K562 (cell line): ENCODE data around the gene AGAP3. TPM values are rescaled to one million over a fixed set of nuclear protein-coding genes. Genes with fewer than 3 reads are reported as not detected.

Source experiments
- ATAC-seq: fragments of 200-7000 bp; cut with Tn5 transposase; 3 replicates; pipeline ENCODE4 v1.9.1; 2020; ENCODE audit warnings: moderate library complexity
- BruUV-seq: library from RNA; stranded (reverse); fragments of 400-500 nt; replicated peaks from 2 replicates; lab custom pipeline; 2021; lab: Mats Ljungman, UMichigan
- CTCF ChIA-PET: fragments of 300-600 bp; formaldehyde crosslinking; extraction: SDS; loops from one replicate; lab custom pipeline; 2021; ENCODE audit warnings: low intra/inter-chr PET ratio; lab: Yijun Ruan, JAX
- POLR2A ChIA-PET: fragments of 300-600, 350-650 bp; sonication (Branson Sonifier 250); formaldehyde crosslinking; extraction: SDS; loops from one replicate; lab custom pipeline; 2021; ENCODE audit warnings: antibody characterized with exemption, inconsistent platforms; lab: Yijun Ruan, JAX
- DNase-seq, 4 experiments: peaks; one replicate each; pipeline versions ENCODE4 v3.0.0 to v3.0.0-alpha.2; 2011 to 2018; ENCODE audit warnings: low spot score in 3 of 4, mixed read lengths in 3 of 4; ENCODE audit errors: extremely low read depth in 1 of 4
- FAIRE-seq: peaks from 2 replicates; lab custom pipeline; 2011; peaks lifted over from hg19 to GRCh38; lab: Jason Lieb, UNC
- H2AFZ ChIP-seq: 2 replicates; pipeline ENCODE4 v1.6.0; 2011; ENCODE audit warnings: low read depth, low read length, control low read depth, inconsistent platforms
- H3K27ac ChIP-seq: fragments of 200-600 bp; 3 replicates; pipeline ENCODE4 v1.8.0; 2011; ENCODE audit warnings: low read depth, mild to moderate bottlenecking, control low read depth, inconsistent platforms, low read length, moderate library complexity, mixed read lengths; ENCODE audit errors: extremely low read depth
- H3K27me3 ChIP-seq, 2 experiments: fragments of 300-600 bp in 1 of 2; 2 replicates in 1 of 2; 3 replicates in 1 of 2; pipeline versions ENCODE4 v1.6.0 to v1.8.0; 2011; ENCODE audit warnings: inconsistent platforms in 2 of 2, low read length in 2 of 2, mild to moderate bottlenecking in 1 of 2, mixed read lengths in 1 of 2, moderate library complexity in 1 of 2; ENCODE audit not compliant: control insufficient read depth in 2 of 2, insufficient read depth in 2 of 2
- H3K36me3 ChIP-seq: fragments of 300-600 bp; 3 replicates; pipeline ENCODE4 v1.8.0; 2011; ENCODE audit warnings: mild to moderate bottlenecking, low read length, inconsistent platforms; ENCODE audit not compliant: control insufficient read depth, insufficient read depth
- H3K4me1 ChIP-seq, 2 experiments: fragments of 200-600 bp in 1 of 2; replicated peaks in 1 of 2; 2 replicates in 1 of 2; 3 replicates in 1 of 2; pipeline versions ENCODE4 v1.5.1 to v1.8.0; 2011; ENCODE audit warnings: inconsistent platforms in 2 of 2, low read length in 2 of 2, mild to moderate bottlenecking in 1 of 2, mixed read lengths in 1 of 2, moderate library complexity in 1 of 2; ENCODE audit not compliant: control insufficient read depth in 2 of 2, insufficient read depth in 2 of 2
- H3K4me2 ChIP-seq: 2 replicates; pipeline ENCODE4 v1.6.1; 2011; ENCODE audit warnings: low read length, control low read depth, inconsistent platforms, mixed read lengths; ENCODE audit not compliant: insufficient read depth
- H3K4me3 ChIP-seq: fragments of 200-600 bp; sonication (generic), shearing (Covaris generic); 2 replicates; pipeline ENCODE4 v1.5.1; 2016; ENCODE audit warnings: control low read depth, inconsistent platforms
- H3K79me2 ChIP-seq: fragments of 200-600 bp; 3 replicates; pipeline ENCODE4 v1.8.0; 2011; ENCODE audit warnings: low read length, inconsistent platforms; ENCODE audit not compliant: control insufficient read depth, insufficient read depth
- H3K9ac ChIP-seq, 2 experiments: 2 replicates each; pipeline versions ENCODE4 v1.6.0 to v1.6.1; 2011; ENCODE audit warnings: low read depth in 2 of 2, low read length in 2 of 2, control low read depth in 1 of 2, inconsistent platforms in 1 of 2, mild to moderate bottlenecking in 1 of 2, mixed read lengths in 1 of 2; ENCODE audit not compliant: insufficient read depth in 1 of 2
- H3K9me1 ChIP-seq: one replicate; pipeline ENCODE4 v1.6.0; 2011; ENCODE audit warnings: inconsistent platforms, mild to moderate bottlenecking, low read length, moderate library complexity; ENCODE audit not compliant: control insufficient read depth, insufficient read depth
- H3K9me3 ChIP-seq: replicated peaks from 2 replicates; pipeline ENCODE4 v1.5.1; 2011; ENCODE audit warnings: low read depth, low read length, inconsistent platforms; ENCODE audit not compliant: control insufficient read depth, insufficient read depth
- H4K20me1 ChIP-seq: replicated peaks from 2 replicates; pipeline ENCODE4 v1.6.1; 2011; ENCODE audit warnings: low read length, inconsistent platforms, mixed read lengths; ENCODE audit not compliant: control insufficient read depth, insufficient read depth
- REST ChIP-seq, 2 experiments: fragments of 450-650 bp; formaldehyde crosslinking in 1 of 2; IDR thresholded peaks; 2 replicates each; pipeline versions ENCODE4 v1.4.0 to v1.6.1; 2014 to 2020; ENCODE audit warnings: mild to moderate bottlenecking in 2 of 2, borderline replicate concordance in 1 of 2, low read depth in 1 of 2
- SREBF2 ChIP-seq: sonication (generic); formaldehyde crosslinking; IDR thresholded peaks from 2 replicates; pipeline ENCODE4 v1.4.0; 2020; ENCODE audit warnings: mild to moderate bottlenecking, missing genetic modification reagents
- ZBED1 ChIP-seq: IDR thresholded peaks from 2 replicates; pipeline ENCODE4 v1.6.1; 2014
- ZBTB49 ChIP-seq: sonication (generic); formaldehyde crosslinking; IDR thresholded peaks from 2 replicates; pipeline ENCODE4 v1.8.0; 2022; ENCODE audit warnings: missing genetic modification reagents, mild to moderate bottlenecking, borderline replicate concordance
- ZNF134 ChIP-seq: fragments of 250-450 bp; sonication (Bioruptor Pico); conservative IDR thresholded peaks from 2 replicates; pipeline ENCODE4 v1.4.0; 2020
- ZNF174 ChIP-seq: fragments of 250-450 bp; sonication (Bioruptor Pico); IDR thresholded peaks from 2 replicates; pipeline ENCODE4 v1.4.0; 2020; ENCODE audit warnings: mild to moderate bottlenecking
- ZNF41 ChIP-seq: fragments of 250-450 bp; sonication (Bioruptor Pico); conservative IDR thresholded peaks from 2 replicates; pipeline ENCODE4 v1.4.0; 2020; ENCODE audit warnings: mild to moderate bottlenecking
- WGBS: fragments of 100-300 bp; shearing (Covaris generic); methylation state at CpG from one replicate; pipeline ENCODE4 v1.1.6; 2016; ENCODE audit warnings: low coverage, mixed read lengths; ENCODE audit not compliant: insufficient coverage; ENCODE audit errors: missing lambda C conversion rate; 5-methylcytosine and 5-hydroxymethylcytosine counted together
- in situ Hi-C: fragments of 300-500 bp; cut with MboI; formaldehyde crosslinking; loops from 4 replicates; pipeline ENCODE4 v1.15.0; 2018; ENCODE audit warnings: inconsistent platforms, mixed read lengths
- intact Hi-C: fragments of 100-400 bp; cut with micrococcal nuclease; formaldehyde crosslinking; loops from 2 replicates; pipeline ENCODE4 v1.14.2; 2022
- polyA plus RNA-seq, 8 experiments: library from polyadenylated mRNA; depleted of rRNA in 4 of 8; stranded (reverse) in 5 of 8; unstranded in 3 of 8; fragments of >200 nt; fragmentation: Nextera tagmentation in 2 of 8; fragmentation: Illumina TruSeq in 1 of 8; extraction: Ambion mirVana in 2 of 8; extraction: Trizol in 1 of 8; gene quantifications; 2 replicates each; pipeline versions ENCODE4 v1.2.1 to v1.2.3, GENCODE V29; 2011 to 2014; ENCODE audit warnings: inconsistent platforms in 1 of 8, missing spikeins in 1 of 8
- total RNA-seq, 7 experiments: library from RNA; depleted of rRNA in 6 of 7; stranded (reverse); fragments of >200 nt in 6 of 7; fragmentation: Illumina TruSeq in 2 of 7; extraction: Trizol in 2 of 7; gene quantifications; 2 replicates each; pipeline versions ENCODE4 v1.2.1 to v1.2.3, GENCODE V29; 2011 to 2021; ENCODE audit warnings: low replicate concordance in 1 of 7

AGAP3 gene
- total and polyA plus RNA-seq, 9 of the 15 experiments (the other 6 are each of a cell fraction or from before 2014, with no cell fraction given), result 3.4 to 208 (median 62.2) TPM

GRCh38 chr7:151166629-151167196 is 80.4 kb downstream of the AGAP3 start:
- POLR2A ChIA-PET, result interaction anchor here (0.5 to 1.2 kb wide), 4 partner anchors 10 to 77 kb away, joined by 3 to 5 read pairs (median 4); no protein-coding TSS in a partner anchor
- in situ Hi-C loops (no loop called here), intact Hi-C loops (loop anchor here (5.0 to 10.0 kb wide), 2 partner anchors 179 to 282 kb away; no protein-coding TSS in a partner anchor)
- Histone ChIP-seq H3K9ac (no peak overlapping the region), H3K79me2 (no peaks in the 10 kb centered on the region), H3K4me1 (peaks cover 0 to 18% of the 10 kb centered on the region in 2 experiments; a peak in 4 of 5 replicates), H2AFZ (no peak overlapping the region), H4K20me1 (no peaks in the 10 kb centered on the region), H3K9me1 (no peaks in the 10 kb centered on the region), H3K27ac (no peak overlapping the region), H3K27me3 (peaks cover 52 to 56% of the 10 kb centered on the region in 2 experiments), H3K9me3 (no peaks in the 10 kb centered on the region), H3K4me3 (no peak overlapping the region), H3K4me2 (no peak overlapping the region), H3K36me3 (no peaks in the 10 kb centered on the region)
- FAIRE-seq (no peak), ATAC-seq (no peak), DNase-seq (no peak)
- WGBS, result 42% methylated on average over 30 of the region's 31 CpGs
- BruUV-seq, result no TSS peak
- CTCF ChIA-PET, result interaction anchor here (1.0 to 3.0 kb wide), 2 partner anchors 43 to 76 kb away, joined by 5 to 13 read pairs; no protein-coding TSS in a partner anchor
- TF ChIP-seq ZNF41 (CRISPR knock-in tag) (no peak), ZBED1 (no peak), SREBF2 (no peak), REST (IDR thresholded peaks at IDR 0.05; ENCODE audit: borderline replicate concordance) (no peak), REST (CRISPR knock-in tag; IDR thresholded peaks at IDR 0.05; ENCODE audit: low read depth) (no peak), ZBTB49 (CRISPR knock-in tag) (no peak), ZNF174 (CRISPR knock-in tag) (no peak), ZNF134 (no peak)
